ENCODE data around the gene CPA5. TPM values are rescaled to one million over a fixed set of nuclear protein-coding genes. Genes with fewer than 3 reads are reported as not detected.

Gene CPA5
- total and polyA plus RNA-seq, 2 of the 8 experiments (the other 6 are each of a cell fraction or from before 2014, with no cell fraction given), result 0.12 TPM; not detected in 1

DNA sequence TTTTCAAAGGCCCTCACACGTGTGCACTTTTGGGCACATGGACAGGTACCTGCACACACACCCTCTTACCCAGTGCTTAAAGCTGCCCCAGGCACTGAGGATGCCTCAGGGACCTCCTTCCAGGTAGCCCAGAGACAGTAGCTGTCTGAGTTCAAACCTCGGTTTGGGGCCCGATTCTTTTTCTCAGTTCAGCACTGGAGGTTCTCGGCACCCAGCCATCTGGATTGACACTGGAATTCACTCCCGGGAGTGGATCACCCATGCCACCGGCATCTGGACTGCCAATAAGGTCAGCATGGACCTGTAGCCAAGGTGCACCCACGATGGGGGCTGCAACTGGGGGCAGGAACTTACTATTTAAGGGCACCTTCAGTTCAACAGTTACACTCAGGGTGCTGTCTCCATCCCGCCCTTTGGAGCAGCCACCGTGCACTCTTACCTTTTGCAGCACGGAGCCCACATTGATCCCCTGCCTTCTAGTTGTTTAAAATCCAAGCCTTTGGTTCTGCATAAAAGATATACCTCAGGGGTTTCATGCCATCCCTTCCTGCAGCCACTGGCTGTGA, 17.7 kb downstream of the CPA5 start:
- Histone ChIP-seq H3K79me1 (ENCODE audit: low read depth, low read length) (no peaks in the 10 kb centered on the region), H3K9me3 (ENCODE audit: insufficient read depth in 2 of 2, low read depth in 1 of 2, low read length in 1 of 2) (0 out of 4 replicates have a peak, but pooled peaks cover 0 to 6% of the 10 kb centered on the region in 2 experiments), H3K9ac (replicated peaks in 1 of 4; ENCODE audit: extremely low read depth in 1 of 4, low read depth in 3 of 4, low read length in 3 of 4) (no peak overlapping the region), H2BK15ac (ENCODE audit: low read length) (no peak overlapping the region), H3K4me2 (ENCODE audit: insufficient read depth in 1 of 2, low read depth in 2 of 2, low read length in 2 of 2) (no peak overlapping the region), H3K4me1 (replicated peaks in 1 of 4; ENCODE audit: control insufficient read depth in 3 of 4, insufficient read depth in 4 of 4, low read length in 3 of 4) (peaks cover 0 to 6% (median 0%) of the 10 kb centered on the region in 4 experiments; a peak in 1 of 7 replicates), H3K27me3 (replicated peaks in 1 of 4; ENCODE audit: control insufficient read depth in 3 of 4, extremely low read depth in 1 of 4, insufficient read depth in 3 of 4, low read length in 3 of 4) (no peaks in the 10 kb centered on the region; a peak in 1 of 7 replicates), H3K79me2 (ENCODE audit: control insufficient read depth in 1 of 2, insufficient read depth in 2 of 2, low read length in 2 of 2) (no peaks in the 10 kb centered on the region), H4K20me1 (replicated peaks in 1 of 2; ENCODE audit: control insufficient read depth in 1 of 2, insufficient read depth in 2 of 2, low read length in 2 of 2) (no peaks in the 10 kb centered on the region), H3K23ac (ENCODE audit: insufficient read length) (no peak overlapping the region), H2BK5ac (ENCODE audit: low read depth, low read length) (no peak overlapping the region), H3K36me3 (ENCODE audit: control insufficient read depth in 2 of 4, insufficient read depth in 4 of 4, low read length in 3 of 4) (no peaks in the 10 kb centered on the region), H3K56ac (replicated peaks; ENCODE audit: insufficient read length, low read depth, low read length) (no peak overlapping the region), H4K8ac (ENCODE audit: extremely low read depth, insufficient read depth, low read length) (no peak overlapping the region), H3K23me2 (ENCODE audit: low read depth, low read length) (no peaks in the 10 kb centered on the region), H2AFZ (ENCODE audit: low read length) (no peak overlapping the region), H2AK5ac (ENCODE audit: low read depth, low read length) (no peak overlapping the region), H2BK12ac (ENCODE audit: low read depth, low read length) (no peak overlapping the region), H3K4ac (replicated peaks; ENCODE audit: insufficient read length, low read depth, low read length) (no peak overlapping the region), H3K27ac (ENCODE audit: low read depth, low read length) (no peak overlapping the region), H2BK120ac (replicated peaks; ENCODE audit: low read depth, low read length) (no peak overlapping the region), H4K91ac (replicated peaks; ENCODE audit: insufficient read length, low read length) (no peak overlapping the region), H4K5ac (ENCODE audit: insufficient read length, low read depth, low read length) (no peak overlapping the region), H3K18ac (ENCODE audit: extremely low read depth, low read length) (no peak overlapping the region), H3K4me3 (ENCODE audit: extremely low read depth in 1 of 4, insufficient read depth in 2 of 4, low read depth in 3 of 4, low read length in 4 of 4) (no peak overlapping the region), H3K14ac (ENCODE audit: insufficient read length) (no peak overlapping the region), H2BK20ac (ENCODE audit: low read length) (no peak overlapping the region)
- 91% methylated on average over 10 of the region's 10 CpGs; no CpG with 5 or more reads in 1 of the 2 experiments for WGBS, 2 experiments (ENCODE audit: extremely low coverage in 1 of 2, insufficient coverage in 1 of 2, insufficient read length in 1 of 2, insufficient replicate concordance in 2 of 2, low coverage in 1 of 2, low lambda C conversion rate in 2 of 2, missing lambda C conversion rate in 1 of 2)
- ChIA-PET CTCF (ENCODE audit: partially characterized antibody) (interaction anchor here (0.7 to 11.6 kb wide), 2 partner anchors 17 to 401 kb away, joined by 3 to 59 read pairs; partner anchors contain the start of gene CPA1), POLR2A (ENCODE audit: partially characterized antibody) (interaction anchor here (1.6 kb wide), 1 partner anchor 17 kb away, joined by 4 read pairs; no protein-coding TSS in a partner anchor)
- TF ChIP-seq KDM1A (IDR thresholded peaks at IDR 0.05; ENCODE audit: borderline replicate concordance, low read length) (no peak), HDAC6 (IDR thresholded peaks at IDR 0.05; ENCODE audit: low read depth, low read length) (no peak), CREB1 (IDR thresholded peaks at IDR 0.05) (no peak), SIN3A (conservative IDR thresholded peaks at IDR 0.05 in 1 of 2, IDR thresholded peaks at IDR 0.05 in 1 of 2; ENCODE audit: low read depth in 1 of 2, low read length in 2 of 2) (no peak), USF2 (IDR thresholded peaks at IDR 0.05; ENCODE audit: low read length) (no peak), SP2 (IDR thresholded peaks at IDR 0.05; ENCODE audit: low read length) (no peak), CBX5 (IDR thresholded peaks at IDR 0.05; ENCODE audit: low read depth, low read length) (no peak), SRF (IDR thresholded peaks at IDR 0.05; ENCODE audit: low read depth, low read length) (no peak), GTF2F1 (IDR thresholded peaks at IDR 0.05; ENCODE audit: borderline replicate concordance, low read depth, low read length) (no peak), EGR1 (IDR thresholded peaks at IDR 0.05; ENCODE audit: borderline replicate concordance, low read depth, low read length) (no peak)
- TF ChIP-seq, protein P1, sequence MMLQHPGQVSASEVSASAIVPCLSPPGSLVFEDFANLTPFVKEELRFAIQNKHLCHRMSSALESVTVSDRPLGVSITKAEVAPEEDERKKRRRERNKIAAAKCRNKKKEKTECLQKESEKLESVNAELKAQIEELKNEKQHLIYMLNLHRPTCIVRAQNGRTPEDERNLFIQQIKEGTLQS (IDR thresholded peaks at IDR 0.05; ENCODE audit: insufficient read depth, low read depth, low read length), result no peak
- FAIRE-seq (no peak), DNase-seq (ENCODE audit: low read depth in 1 of 2, low spot score in 2 of 2) (no peak)

Measured in H1 (cell line).